Upper lobe of left lung (tissue), 4 donors: ENCODE results near the gene PLEKHF1.
"Not testable (repeated sequence)": the region's sequence is repeated elsewhere in the genome, so short reads cannot be mapped to it uniquely, and the experiment has no call there.

Experiments used
- POLR2A ChIP-seq, 4 donors: fragments of 450-650 bp; IDR thresholded peaks; one replicate each; pipeline ENCODE4 v1.5.1; 2016 to 2017; ENCODE audit warnings: antibody characterized with exemption in 4 of 4, mild to moderate bottlenecking in 2 of 4
- TF ChIP-seq, protein P1 (sequence below), 6 experiments: fragments of 450-650 bp in 4 of 6; fragments of 200-600 bp in 2 of 6; sonication (generic) in 2 of 6; IDR thresholded peaks; one replicate each; pipeline ENCODE4 v1.5.1; 2016 to 2019; ENCODE audit warnings: antibody characterized with exemption in 6 of 6

DNA sequence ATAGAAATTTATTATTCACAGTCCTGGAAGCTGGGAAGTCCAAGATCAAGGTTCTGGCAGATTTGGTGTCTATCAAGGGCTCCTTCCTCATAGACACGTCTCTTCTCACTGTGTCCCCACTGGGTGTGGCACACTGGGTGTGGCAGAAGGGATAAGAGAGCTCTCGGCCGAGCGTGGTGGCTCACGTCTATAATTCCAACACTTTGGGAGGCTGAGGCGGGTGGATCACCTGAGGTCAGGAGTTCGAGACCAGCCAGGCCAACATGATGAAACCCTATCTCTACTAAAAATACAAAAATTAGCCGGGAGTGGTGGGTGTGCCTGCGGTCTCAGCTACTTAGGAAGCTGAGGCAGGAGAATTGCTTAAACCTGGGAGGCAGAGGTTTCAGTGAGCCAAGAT is 38.4 kb upstream of the PLEKHF1 start:
- TF ChIP-seq, protein P1, sequence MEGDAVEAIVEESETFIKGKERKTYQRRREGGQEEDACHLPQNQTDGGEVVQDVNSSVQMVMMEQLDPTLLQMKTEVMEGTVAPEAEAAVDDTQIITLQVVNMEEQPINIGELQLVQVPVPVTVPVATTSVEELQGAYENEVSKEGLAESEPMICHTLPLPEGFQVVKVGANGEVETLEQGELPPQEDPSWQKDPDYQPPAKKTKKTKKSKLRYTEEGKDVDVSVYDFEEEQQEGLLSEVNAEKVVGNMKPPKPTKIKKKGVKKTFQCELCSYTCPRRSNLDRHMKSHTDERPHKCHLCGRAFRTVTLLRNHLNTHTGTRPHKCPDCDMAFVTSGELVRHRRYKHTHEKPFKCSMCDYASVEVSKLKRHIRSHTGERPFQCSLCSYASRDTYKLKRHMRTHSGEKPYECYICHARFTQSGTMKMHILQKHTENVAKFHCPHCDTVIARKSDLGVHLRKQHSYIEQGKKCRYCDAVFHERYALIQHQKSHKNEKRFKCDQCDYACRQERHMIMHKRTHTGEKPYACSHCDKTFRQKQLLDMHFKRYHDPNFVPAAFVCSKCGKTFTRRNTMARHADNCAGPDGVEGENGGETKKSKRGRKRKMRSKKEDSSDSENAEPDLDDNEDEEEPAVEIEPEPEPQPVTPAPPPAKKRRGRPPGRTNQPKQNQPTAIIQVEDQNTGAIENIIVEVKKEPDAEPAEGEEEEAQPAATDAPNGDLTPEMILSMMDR (IDR thresholded peaks at IDR 0.05), result not testable (repeated sequence)
- not testable (repeated sequence) for TF ChIP-seq POLR2A (IDR thresholded peaks at IDR 0.05)
